CD1c-positive myeloid dendritic cell (primary cell): ENCODE data around the gene TBC1D30.

ENCODE experiments used
- DNase-seq: peaks from one replicate; pipeline ENCODE4 v3.0.0-alpha.2; 2016; ENCODE audit errors: extremely low spot score

TBC1D30 gene

DNA sequence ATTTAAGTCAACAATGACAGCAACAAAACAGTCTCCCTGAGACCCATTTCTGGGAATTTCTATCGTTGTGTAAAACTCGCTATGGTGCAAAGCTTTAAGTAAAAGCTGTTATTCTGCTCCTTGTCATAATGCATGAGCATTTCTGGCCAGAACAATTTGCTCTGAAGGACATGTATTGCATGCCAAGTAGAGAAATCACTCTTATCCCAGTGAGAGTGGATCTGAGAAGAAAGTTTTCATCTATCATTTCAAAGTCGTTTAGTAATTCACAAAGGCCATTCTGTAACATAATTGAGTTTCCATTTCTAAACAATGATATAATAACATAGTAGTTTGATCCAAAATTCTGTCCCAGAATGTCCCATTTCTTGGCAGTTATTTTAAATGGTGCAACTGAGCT is 86.6 kb downstream of the TBC1D30 start:
- DNase-seq, result no peak

GRCh38 chr12:64911912-64912311 is 87.5 kb downstream of the TBC1D30 start:
- no peak for DNase-seq

DNA sequence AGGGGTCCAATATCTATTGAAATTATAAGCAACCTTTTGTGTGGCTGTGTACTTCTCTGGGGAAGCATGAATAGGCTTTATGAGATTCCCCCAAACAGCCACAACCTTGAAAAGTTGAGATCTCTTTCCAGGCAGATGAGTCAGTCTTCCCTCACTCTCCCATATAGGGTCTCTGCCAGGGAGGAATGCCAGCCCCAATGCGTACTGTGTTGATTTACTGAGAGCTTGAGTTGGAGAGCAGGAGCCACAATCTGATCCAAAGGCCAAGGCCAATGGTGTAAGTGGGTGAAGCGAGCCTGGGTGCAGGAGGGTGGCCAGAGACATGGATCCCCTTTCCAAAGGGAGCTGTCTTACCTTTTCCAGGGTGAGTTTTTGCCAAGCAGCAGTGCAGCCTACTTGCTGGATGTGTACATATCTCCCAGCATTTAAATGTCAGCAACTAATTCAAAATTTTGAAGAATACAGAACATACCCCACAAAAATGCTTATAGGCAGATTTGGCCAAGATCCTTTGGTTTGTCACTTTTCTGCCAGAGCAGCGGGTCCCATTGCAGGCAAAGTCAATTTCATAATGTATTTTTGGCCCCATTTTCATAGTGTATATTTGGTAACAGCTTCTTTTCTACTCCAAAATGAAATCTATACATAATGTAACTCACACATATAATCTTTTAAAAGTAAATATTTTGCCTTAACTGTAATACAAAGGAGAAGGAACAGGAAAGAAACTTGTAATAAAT is 88.2 kb downstream of the TBC1D30 start:
- DNase-seq, result no peak

GRCh38 chr12:64915242-64915641 is 90.8 kb downstream of the TBC1D30 start:
- DNase-seq, result no peak

GRCh38 chr12:64916411-64917261 is 92.2 kb downstream of the TBC1D30 start:
- DNase-seq, result no peak

- no peak for DNase-seq
Observed at GRCh38 chr12:64918344-64918743, 93.9 kb downstream of the TBC1D30 start.

GRCh38 chr12:64918801-64919200 is 94.4 kb downstream of the TBC1D30 start:
- DNase-seq, result no peak

- no peak for DNase-seq
Observed at GRCh38 chr12:64922853-64923252, 98.4 kb downstream of the TBC1D30 start.

DNA sequence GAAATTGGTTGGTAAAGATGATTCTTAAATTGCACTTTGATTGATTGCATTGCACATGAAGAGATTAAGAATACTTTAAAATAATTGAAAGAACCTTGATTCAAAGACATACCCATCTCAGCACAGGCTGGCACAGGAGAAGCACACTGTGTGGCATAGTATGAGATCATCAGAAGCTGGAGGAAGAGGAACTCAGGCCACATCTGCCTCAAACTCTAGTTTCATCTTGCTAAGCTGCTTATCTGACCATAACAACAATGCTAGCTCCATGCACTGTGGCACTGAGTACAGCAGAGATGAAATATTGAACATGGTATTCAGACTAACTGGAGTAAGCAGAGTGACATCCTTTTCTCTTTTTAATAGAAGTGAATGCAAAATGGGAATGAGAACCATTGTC is 99.1 kb downstream of the TBC1D30 start:
- DNase-seq, result no peak
